GM12892 (cell line): ENCODE data around the gene TMEM94.

ENCODE experiments used
- POLR2A ChIP-seq: IDR thresholded peaks from 2 replicates; pipeline ENCODE4 v1.6.1; 2011; ENCODE audit warnings: low read depth, low read length, control low read depth
- POLR2AphosphoS5 ChIP-seq: IDR thresholded peaks from 2 replicates; pipeline ENCODE4 v1.6.1; 2011; ENCODE audit warnings: low read depth, low read length, control low read depth

DNA sequence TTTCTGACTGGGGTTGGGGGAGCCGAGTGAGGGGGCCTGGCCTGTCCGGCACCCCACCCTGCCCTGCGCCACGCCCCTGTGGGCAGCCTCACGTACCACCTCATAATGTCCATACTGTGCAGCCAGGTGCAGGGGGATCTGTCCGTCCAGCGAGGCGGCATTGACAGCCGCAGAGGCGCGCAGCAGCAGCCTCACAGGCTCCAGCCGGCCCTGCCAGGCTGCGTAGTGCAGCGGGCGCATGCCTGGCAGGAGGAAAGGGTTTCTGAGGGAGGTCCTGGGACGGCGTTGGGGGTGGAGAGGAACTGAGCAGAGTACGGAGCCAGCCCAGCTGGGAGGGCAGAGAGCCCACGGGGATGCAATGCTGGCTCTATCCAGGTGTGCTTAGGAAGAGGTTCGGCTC lies 50.5 kb downstream of the TMEM94 start:
- TF ChIP-seq POLR2A = no peak
- TF ChIP-seq POLR2AphosphoS5 = no peak
